DOHH2 (cell line): ENCODE data around the gene NKTR.

Experiments
- H3F3A ChIP-seq: fragments of 200-600 bp; sonication (generic), shearing (Covaris generic); 2 replicates; pipeline ENCODE4 v1.6.0; 2016; ENCODE audit warnings: antibody characterized with exemption, mild to moderate bottlenecking; ENCODE audit not compliant: control insufficient read depth, insufficient read depth
- H3K27ac ChIP-seq: fragments of 200-600 bp; sonication (generic); 2 replicates; pipeline ENCODE4 v1.5.1; 2014; ENCODE audit warnings: low read depth, mild to moderate bottlenecking, low read length, moderate library complexity
- H3K27me3 ChIP-seq: fragments of 200-600 bp; sonication (generic); 2 replicates; pipeline ENCODE4 v1.6.1; 2014; ENCODE audit warnings: mild to moderate bottlenecking, low read length, mixed read lengths; ENCODE audit not compliant: control insufficient read depth
- H3K36me3 ChIP-seq: fragments of 200-600 bp; sonication (generic); 2 replicates; pipeline ENCODE4 v1.6.1; 2014; ENCODE audit warnings: mild to moderate bottlenecking, low read length, moderate library complexity, mixed read lengths; ENCODE audit not compliant: control insufficient read depth
- H3K4me1 ChIP-seq: fragments of 200-600 bp; sonication (generic); 2 replicates; pipeline ENCODE4 v1.6.1; 2014; ENCODE audit warnings: mild to moderate bottlenecking, low read length, mixed read lengths; ENCODE audit not compliant: control insufficient read depth
- H3K4me2 ChIP-seq: fragments of 200-600 bp; sonication (generic); 2 replicates; pipeline ENCODE4 v1.6.0; 2014; ENCODE audit warnings: mild to moderate bottlenecking, low read length, moderate library complexity
- H3K4me3 ChIP-seq: fragments of 200-600 bp; sonication (generic); 2 replicates; pipeline ENCODE4 v1.5.1; 2014; ENCODE audit warnings: mild to moderate bottlenecking, low read length, mixed read lengths
- H3K79me2 ChIP-seq: fragments of 200-600 bp; sonication (generic); 2 replicates; pipeline ENCODE4 v1.6.1; 2014; ENCODE audit warnings: mild to moderate bottlenecking, low read length, mixed read lengths; ENCODE audit not compliant: control insufficient read depth
- H3K9me2 ChIP-seq: fragments of 200-600 bp; sonication (generic); replicated peaks from 2 replicates; pipeline ENCODE4 v1.6.1; 2014; ENCODE audit warnings: mild to moderate bottlenecking, low read length, mixed read lengths; ENCODE audit not compliant: control insufficient read depth
- H3K9me3 ChIP-seq: fragments of 200-600 bp; sonication (generic); 2 replicates; pipeline ENCODE4 v1.6.1; 2014; ENCODE audit warnings: antibody characterized with exemption, low read length, mixed read lengths; ENCODE audit not compliant: control insufficient read depth, insufficient read depth
- H4K20me1 ChIP-seq: fragments of 200-600 bp; sonication (generic); 2 replicates; pipeline ENCODE4 v1.6.0; 2014; ENCODE audit warnings: low read depth, mild to moderate bottlenecking, antibody characterized with exemption, low read length, moderate library complexity; ENCODE audit not compliant: control insufficient read depth, insufficient read depth
- EZH2phosphoT487 ChIP-seq: fragments of 200-600 bp; sonication (generic); IDR thresholded peaks from 2 replicates; pipeline ENCODE4 v1.6.1; 2017; ENCODE audit warnings: borderline replicate concordance, mild to moderate bottlenecking, antibody characterized with exemption, low read length, moderate library complexity, mixed read lengths
- TF ChIP-seq, protein P1 (sequence below): fragments of 200-600 bp; sonication (generic); IDR thresholded peaks from one replicate; pipeline ENCODE4 v1.5.1; 2014; ENCODE audit warnings: antibody characterized with exemption, mild to moderate bottlenecking, low read depth, low read length; ENCODE audit not compliant: poor library complexity, severe bottlenecking

NKTR gene

GRCh38 chr3:42692667-42693529, 92.4 kb downstream of the NKTR start:
- Histone ChIP-seq H3K27me3 (0 out of 2 replicates have a peak, but pooled peaks cover 3% of the 10 kb centered on the region), H3K9me2 (no peaks in the 10 kb centered on the region), H3K4me2 (no peak overlapping the region)

DNA sequence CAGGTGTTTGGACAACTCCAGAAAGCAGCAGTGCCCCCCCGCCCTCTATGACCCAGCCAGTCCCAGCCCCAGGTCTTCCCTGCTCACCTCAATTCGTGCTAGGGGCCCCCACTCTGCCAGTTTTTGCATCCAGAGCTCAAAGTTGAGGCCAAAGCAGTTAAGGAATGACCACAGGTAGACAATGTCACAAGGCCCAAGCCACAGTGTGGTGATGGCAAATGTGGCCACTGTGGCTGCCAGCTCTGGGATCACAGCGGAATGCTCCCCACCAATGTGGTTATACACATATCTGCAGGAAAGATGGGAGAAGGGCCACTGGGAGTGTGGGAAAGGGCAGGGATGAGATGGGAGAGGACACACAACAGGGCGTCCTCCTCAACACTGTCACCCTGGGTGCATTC, 93.0 kb downstream of the NKTR start:
- Histone ChIP-seq H3K9me3 (no peaks in the 10 kb centered on the region), H3K27me3 (0 out of 2 replicates have a peak, but pooled peaks cover 3% of the 10 kb centered on the region)

More at GRCh38 chr3:42692667-42693529, 92.4 kb downstream of the NKTR start:
- Histone ChIP-seq H3K4me1 (no peaks in the 10 kb centered on the region), H3K27ac (no peak overlapping the region), H3K79me2 (no peaks in the 10 kb centered on the region), H3K36me3 (no peaks in the 10 kb centered on the region), H3K4me3 (no peak overlapping the region), H4K20me1 (no peaks in the 10 kb centered on the region), H3K9me3 (no peaks in the 10 kb centered on the region), H3F3A (no peaks in the 10 kb centered on the region)
- TF ChIP-seq, protein P1, sequence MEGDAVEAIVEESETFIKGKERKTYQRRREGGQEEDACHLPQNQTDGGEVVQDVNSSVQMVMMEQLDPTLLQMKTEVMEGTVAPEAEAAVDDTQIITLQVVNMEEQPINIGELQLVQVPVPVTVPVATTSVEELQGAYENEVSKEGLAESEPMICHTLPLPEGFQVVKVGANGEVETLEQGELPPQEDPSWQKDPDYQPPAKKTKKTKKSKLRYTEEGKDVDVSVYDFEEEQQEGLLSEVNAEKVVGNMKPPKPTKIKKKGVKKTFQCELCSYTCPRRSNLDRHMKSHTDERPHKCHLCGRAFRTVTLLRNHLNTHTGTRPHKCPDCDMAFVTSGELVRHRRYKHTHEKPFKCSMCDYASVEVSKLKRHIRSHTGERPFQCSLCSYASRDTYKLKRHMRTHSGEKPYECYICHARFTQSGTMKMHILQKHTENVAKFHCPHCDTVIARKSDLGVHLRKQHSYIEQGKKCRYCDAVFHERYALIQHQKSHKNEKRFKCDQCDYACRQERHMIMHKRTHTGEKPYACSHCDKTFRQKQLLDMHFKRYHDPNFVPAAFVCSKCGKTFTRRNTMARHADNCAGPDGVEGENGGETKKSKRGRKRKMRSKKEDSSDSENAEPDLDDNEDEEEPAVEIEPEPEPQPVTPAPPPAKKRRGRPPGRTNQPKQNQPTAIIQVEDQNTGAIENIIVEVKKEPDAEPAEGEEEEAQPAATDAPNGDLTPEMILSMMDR = no peak
- TF ChIP-seq EZH2phosphoT487 = no peak

DNA sequence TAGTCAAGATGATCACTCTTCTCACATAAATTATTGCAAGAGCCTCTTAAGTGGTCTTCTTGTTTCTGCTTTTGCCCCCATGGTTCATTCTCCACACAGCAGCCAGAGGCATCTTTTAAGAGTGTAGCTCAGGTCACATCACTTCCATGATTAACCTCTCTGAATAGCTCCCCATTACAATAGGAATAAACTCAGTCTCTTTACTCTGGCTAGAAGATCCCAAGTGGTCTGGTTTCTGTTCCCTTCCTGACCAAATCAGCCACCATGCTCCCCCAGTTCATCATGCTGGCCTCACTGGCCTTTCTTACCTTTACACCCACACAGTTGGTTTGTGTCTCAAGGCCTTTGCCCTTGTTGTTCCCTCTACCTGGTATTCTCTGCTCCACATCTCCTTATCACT, 93.9 kb downstream of the NKTR start:
- Histone ChIP-seq H3K36me3 (no peaks in the 10 kb centered on the region), H3K9me2 (no peaks in the 10 kb centered on the region), H3K27ac (no peak overlapping the region), H3K4me3 (no peak overlapping the region), H3K4me1 (no peaks in the 10 kb centered on the region), H3K9me3 (no peaks in the 10 kb centered on the region), H3F3A (no peaks in the 10 kb centered on the region), H3K27me3 (0 out of 2 replicates have a peak, but pooled peaks cover 3% of the 10 kb centered on the region), H3K79me2 (no peaks in the 10 kb centered on the region), H4K20me1 (no peaks in the 10 kb centered on the region), H3K4me2 (no peak overlapping the region)
- TF ChIP-seq, protein P1 = no peak
- no peak for TF ChIP-seq EZH2phosphoT487

More for the DNA sequence above, 93.0 kb downstream of the NKTR start:
- TF ChIP-seq, protein P1 = no peak
- TF ChIP-seq EZH2phosphoT487 = no peak
- Histone ChIP-seq H3K4me2 (no peak overlapping the region), H3K27ac (no peak overlapping the region), H3F3A (no peaks in the 10 kb centered on the region), H3K79me2 (no peaks in the 10 kb centered on the region), H4K20me1 (no peaks in the 10 kb centered on the region), H3K9me2 (no peaks in the 10 kb centered on the region), H3K36me3 (no peaks in the 10 kb centered on the region), H3K4me1 (no peaks in the 10 kb centered on the region), H3K4me3 (no peak overlapping the region)
